DND-41 (cell line): ENCODE data around the gene ITPRID1.

ENCODE experiments used
- ATAC-seq: fragments of 200-7000 bp; cut with Tn5 transposase; 3 replicates; pipeline ENCODE4 v1.9.1; 2021; ENCODE audit warnings: low read depth; ENCODE audit not compliant: insufficient read depth
- DNase-seq: peaks from one replicate; pipeline ENCODE4 v3.0.0-alpha.2; 2020
- H2AFZ ChIP-seq: 2 replicates; pipeline ENCODE4 v1.6.0; 2012; ENCODE audit warnings: low read depth, low read length
- H3K27ac ChIP-seq: 2 replicates; pipeline ENCODE4 v1.5.1; 2012; ENCODE audit warnings: low read length, inconsistent platforms
- H3K27me3 ChIP-seq: fragments of 200-600 bp; sonication (generic); 2 replicates; pipeline ENCODE4 v1.6.0; 2012; ENCODE audit warnings: low read length, mild to moderate bottlenecking, inconsistent platforms; ENCODE audit not compliant: insufficient read depth, poor library complexity
- H3K36me3 ChIP-seq: 2 replicates; pipeline ENCODE4 v1.5.1; 2012; ENCODE audit warnings: low read length, inconsistent platforms; ENCODE audit not compliant: insufficient read depth
- H3K4me1 ChIP-seq: 2 replicates; pipeline ENCODE4 v1.5.1; 2012; ENCODE audit warnings: mild to moderate bottlenecking, low read length; ENCODE audit not compliant: insufficient read depth
- H3K4me2 ChIP-seq: 2 replicates; pipeline ENCODE4 v1.6.0; 2012; ENCODE audit warnings: mild to moderate bottlenecking, moderate library complexity, low read length, inconsistent platforms; ENCODE audit not compliant: insufficient read depth
- H3K4me3 ChIP-seq, 2 experiments: fragments of 200-600 bp in 1 of 2; shearing (Covaris generic) in 1 of 2; 2 replicates each; pipeline ENCODE4 v1.5.1; 2012 to 2016; ENCODE audit warnings: inconsistent platforms in 2 of 2, low read length in 2 of 2, mild to moderate bottlenecking in 2 of 2, low read depth in 1 of 2, moderate library complexity in 1 of 2
- H3K79me2 ChIP-seq: 2 replicates; pipeline ENCODE4 v1.6.0; 2012; ENCODE audit warnings: low read length, inconsistent platforms; ENCODE audit not compliant: insufficient read depth
- H3K9ac ChIP-seq: 2 replicates; pipeline ENCODE4 v1.6.0; 2012; ENCODE audit warnings: low read depth, mild to moderate bottlenecking, inconsistent platforms, low read length, moderate library complexity
- H3K9me3 ChIP-seq: 2 replicates; pipeline ENCODE4 v1.5.1; 2012; ENCODE audit warnings: low read length, moderate library complexity, mild to moderate bottlenecking, inconsistent platforms; ENCODE audit not compliant: insufficient read depth, severe bottlenecking
- H4K20me1 ChIP-seq: 2 replicates; pipeline ENCODE4 v1.6.0; 2012; ENCODE audit warnings: low read length; ENCODE audit not compliant: insufficient read depth
- CTCF ChIP-seq: IDR thresholded peaks from 2 replicates; pipeline ENCODE4 v1.5.1; 2012; ENCODE audit warnings: borderline replicate concordance, low read length, moderate library complexity, mild to moderate bottlenecking; ENCODE audit not compliant: poor library complexity, severe bottlenecking; ENCODE audit errors: extremely low read depth
- EZH2 ChIP-seq: IDR thresholded peaks from 3 replicates; pipeline ENCODE4 v1.6.1; 2012; ENCODE audit warnings: borderline replicate concordance, low read depth, mild to moderate bottlenecking, moderate library complexity, low read length, inconsistent platforms; ENCODE audit not compliant: severe bottlenecking

The ITPRID1 gene

DNA sequence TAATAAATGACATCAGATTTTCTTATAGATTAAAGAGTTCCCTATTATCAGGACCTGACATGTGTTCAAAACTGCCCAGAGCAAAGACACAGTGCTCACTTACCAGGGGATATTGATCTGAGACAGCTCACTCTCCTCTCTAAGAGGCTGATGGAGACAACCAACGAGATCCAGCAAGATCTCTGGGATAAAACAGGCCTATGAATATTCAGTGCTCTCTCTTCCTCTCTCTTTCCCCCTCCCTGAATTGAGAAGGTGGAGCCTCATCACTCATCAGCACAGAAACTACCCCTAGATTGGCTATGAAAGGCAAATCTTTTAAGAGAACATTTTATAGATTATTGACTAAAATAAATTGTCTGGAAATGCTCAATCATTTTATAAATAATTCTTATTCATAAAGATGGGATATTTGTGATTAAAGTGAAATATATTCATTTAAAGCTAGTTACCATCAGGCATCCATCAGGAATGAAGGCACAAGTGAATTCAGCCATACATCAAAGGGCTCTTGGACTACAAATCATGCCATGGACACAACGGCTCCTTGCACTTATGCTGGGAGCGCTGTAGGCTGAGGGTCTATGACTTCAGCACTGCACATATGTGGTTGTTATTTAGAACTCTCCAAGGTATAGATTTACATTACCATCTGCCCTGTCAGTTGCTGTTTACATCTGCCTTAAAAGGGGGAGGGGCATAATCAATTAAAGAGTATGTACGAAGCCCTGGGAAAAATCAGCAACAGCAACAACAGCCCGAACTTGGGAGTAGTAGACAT is 169.7 kb downstream of the ITPRID1 start:
- H3K27ac ChIP-seq, result no peak overlapping the region
- no peaks in the 10 kb centered on the region for H3K79me2 ChIP-seq
- H2AFZ ChIP-seq, result no peak overlapping the region
- H4K20me1 ChIP-seq, result no peaks in the 10 kb centered on the region
- no peak overlapping the region for H3K9ac ChIP-seq
- no peak for DNase-seq
- no peak overlapping the region for H3K4me3 ChIP-seq
- TF ChIP-seq CTCF, result no peak
- TF ChIP-seq EZH2, result no peak
- H3K4me2 ChIP-seq, result no peak overlapping the region
- no peaks in the 10 kb centered on the region for H3K27me3 ChIP-seq
- H3K9me3 ChIP-seq, result no peaks in the 10 kb centered on the region
- no peaks in the 10 kb centered on the region for H3K4me1 ChIP-seq
- no peaks in the 10 kb centered on the region for H3K36me3 ChIP-seq
- no peak for ATAC-seq

DNA sequence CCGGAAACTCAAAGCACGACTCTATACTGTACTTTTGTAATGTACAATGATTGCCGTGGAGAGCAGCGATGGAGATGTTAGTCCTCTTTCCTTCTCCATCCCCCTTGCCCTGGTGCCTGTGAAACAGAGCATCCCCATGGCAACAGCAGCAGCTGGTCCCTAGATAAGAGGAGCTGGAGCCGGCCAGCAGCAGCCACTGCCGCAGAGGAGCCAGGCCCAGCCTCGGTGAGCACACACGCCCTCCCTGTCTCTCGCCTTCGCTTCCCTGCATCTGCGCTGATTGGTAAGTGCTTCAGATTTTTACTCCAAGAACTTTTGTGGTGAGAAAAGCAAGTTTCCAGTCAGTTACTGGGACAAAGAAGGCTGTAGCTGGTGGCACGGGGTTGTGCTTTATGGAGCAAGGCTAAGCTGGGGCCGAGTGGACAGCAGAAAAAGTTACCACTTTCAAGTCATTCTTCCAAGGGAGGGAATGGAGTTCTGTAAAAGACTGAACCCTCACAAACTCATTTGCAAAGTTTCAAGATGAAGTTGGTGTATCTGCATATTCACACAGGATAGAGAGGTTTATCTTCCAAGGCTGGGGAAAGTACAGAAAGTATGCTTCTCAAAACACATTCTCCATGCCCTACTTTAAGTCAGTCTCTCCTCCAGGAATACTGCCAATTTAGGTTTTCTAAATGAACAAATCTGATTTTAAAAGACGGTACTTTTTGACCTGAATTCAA is 173.3 kb downstream of the ITPRID1 start, which contains the start of gene PPP1R17:
TSS of gene PPP1R17 (plus strand) at position 192 of the 725 bp plus-strand sequence. CDS start 5,227 bp downstream, outside the sequence.
- H3K9ac ChIP-seq, result no peak within 1 kb of the TSS
- no peak within 1 kb of the TSS for H3K4me3 ChIP-seq
- H4K20me1 ChIP-seq, result no peaks in the 10 kb centered on the region
- no peak within 1 kb of the TSS for H3K27ac ChIP-seq
- H3K9me3 ChIP-seq, result no peaks in the 10 kb centered on the region
- TF ChIP-seq CTCF (no peak), EZH2 (no peak)
- DNase-seq (no peak), ATAC-seq (no peak)
- H2AFZ ChIP-seq, result no peak within 1 kb of the TSS
- no peaks in the 10 kb centered on the region for H3K36me3 ChIP-seq
- H3K4me2 ChIP-seq, result no peak within 1 kb of the TSS
- no peaks in the 10 kb centered on the region for H3K4me1 ChIP-seq
- no peaks in the 10 kb centered on the region for H3K79me2 ChIP-seq
- H3K27me3 ChIP-seq, result peaks cover 2% of the 10 kb centered on the region

DNA sequence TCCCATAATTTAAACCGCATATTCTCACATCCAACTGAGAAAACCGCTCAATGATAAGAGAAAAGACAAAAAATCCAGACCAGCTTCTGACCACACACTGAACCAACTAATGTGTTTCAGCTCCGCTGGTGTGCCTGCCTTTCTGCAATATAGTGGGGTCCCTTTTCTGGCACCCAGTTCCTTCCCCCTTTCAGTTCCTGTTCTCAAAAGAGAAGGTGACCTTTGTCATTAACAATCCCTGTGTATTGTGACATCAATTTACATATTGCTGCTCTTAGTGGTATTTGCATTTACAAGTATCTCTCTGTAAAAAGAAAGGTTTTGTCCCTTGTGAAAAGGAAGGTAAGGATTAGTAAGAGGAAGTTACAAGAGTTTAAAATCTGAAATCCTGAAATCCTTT is 174.5 kb downstream of the ITPRID1 start:
- DNase-seq (no peak), ATAC-seq (no peak)
- no peak for TF ChIP-seq CTCF
- Histone ChIP-seq H3K4me1 (no peaks in the 10 kb centered on the region), H3K27me3 (peaks cover 2% of the 10 kb centered on the region), H3K4me3 (no peak overlapping the region), H3K9ac (no peak overlapping the region), H3K9me3 (no peaks in the 10 kb centered on the region), H3K36me3 (no peaks in the 10 kb centered on the region), H4K20me1 (no peaks in the 10 kb centered on the region), H3K27ac (no peak overlapping the region), H2AFZ (no peak overlapping the region), H3K4me2 (no peak overlapping the region), H3K79me2 (no peaks in the 10 kb centered on the region)
